HepG2 (cell line): Measurements from ENCODE around the gene MINDY1.

ENCODE experiments used
- KLF13 ChIP-seq: sonication (generic); formaldehyde crosslinking; IDR thresholded peaks from 2 replicates; pipeline ENCODE4 v1.4.0; 2020; ENCODE audit warnings: mild to moderate bottlenecking, missing genetic modification reagents
- KLF16 ChIP-seq, 2 experiments: sonication (generic) in 1 of 2; formaldehyde crosslinking in 1 of 2; IDR thresholded peaks; 2 replicates each; pipeline versions ENCODE4 v1.6.1 to v1.8.0; 2016 to 2023; ENCODE audit warnings: missing genetic modification reagents in 2 of 2, missing compliant biosample characterization in 1 of 2
- MYC ChIP-seq: sonication (generic); formaldehyde crosslinking; IDR thresholded peaks from 2 replicates; pipeline ENCODE4 v1.9.0; 2021; ENCODE audit warnings: missing genetic modification reagents, borderline replicate concordance
- SIX1 ChIP-seq: sonication (generic); formaldehyde crosslinking; IDR thresholded peaks from 2 replicates; pipeline ENCODE4 v1.4.0; 2020; ENCODE audit warnings: missing genetic modification reagents, borderline replicate concordance
- TBP ChIP-seq: sonication (generic); formaldehyde crosslinking; IDR thresholded peaks from 2 replicates; pipeline ENCODE4 v1.5.0; 2020; ENCODE audit warnings: missing genetic modification reagents
- ZNF3 ChIP-seq: IDR thresholded peaks from 2 replicates; pipeline ENCODE4 v1.7.0; 2017; ENCODE audit warnings: inconsistent platforms

- TF ChIP-seq ZNF3 (no peak), KLF13 (CRISPR knock-in tag) (no peak), MYC (CRISPR knock-in tag) (no peak), KLF16 (CRISPR knock-in tag; IDR thresholded peaks at IDR 0.05) (no peak), SIX1 (CRISPR knock-in tag) (no peak), TBP (CRISPR knock-in tag) (no peak)
These were observed 29.7 kb upstream of the MINDY1 start, which contains the start of gene BNIPL for GRCh38 chr1:151036356-151036755.
